ENCODE measurements around the gene CCNA2.

GRCh38 chr4:121863799-121864198 is 40.1 kb upstream of the CCNA2 start:
- TF ChIP-seq, protein P1, sequence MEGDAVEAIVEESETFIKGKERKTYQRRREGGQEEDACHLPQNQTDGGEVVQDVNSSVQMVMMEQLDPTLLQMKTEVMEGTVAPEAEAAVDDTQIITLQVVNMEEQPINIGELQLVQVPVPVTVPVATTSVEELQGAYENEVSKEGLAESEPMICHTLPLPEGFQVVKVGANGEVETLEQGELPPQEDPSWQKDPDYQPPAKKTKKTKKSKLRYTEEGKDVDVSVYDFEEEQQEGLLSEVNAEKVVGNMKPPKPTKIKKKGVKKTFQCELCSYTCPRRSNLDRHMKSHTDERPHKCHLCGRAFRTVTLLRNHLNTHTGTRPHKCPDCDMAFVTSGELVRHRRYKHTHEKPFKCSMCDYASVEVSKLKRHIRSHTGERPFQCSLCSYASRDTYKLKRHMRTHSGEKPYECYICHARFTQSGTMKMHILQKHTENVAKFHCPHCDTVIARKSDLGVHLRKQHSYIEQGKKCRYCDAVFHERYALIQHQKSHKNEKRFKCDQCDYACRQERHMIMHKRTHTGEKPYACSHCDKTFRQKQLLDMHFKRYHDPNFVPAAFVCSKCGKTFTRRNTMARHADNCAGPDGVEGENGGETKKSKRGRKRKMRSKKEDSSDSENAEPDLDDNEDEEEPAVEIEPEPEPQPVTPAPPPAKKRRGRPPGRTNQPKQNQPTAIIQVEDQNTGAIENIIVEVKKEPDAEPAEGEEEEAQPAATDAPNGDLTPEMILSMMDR (IDR thresholded peaks at IDR 0.05), result no peak
- no peak for TF ChIP-seq POLR2A (IDR thresholded peaks at IDR 0.05)

Data from prostate gland (tissue), 2 donors.